Fibroblast of the conjunctiva (primary cell): ENCODE data around the gene EFHD2.

Experiments
- DNase-seq: peaks from one replicate; pipeline ENCODE4 v3.0.0-alpha.2; 2010; ENCODE audit warnings: low read depth

Gene EFHD2

GRCh38 chr1:15430787-15431570 lies 21.3 kb downstream of the EFHD2 start:
- DNase-seq = no peak

GRCh38 chr1:15431571-15431948 lies 21.9 kb downstream of the EFHD2 start:
- DNase-seq = no peak

- no peak for DNase-seq
Observed at GRCh38 chr1:15432324-15432723, 22.6 kb downstream of the EFHD2 start.

GRCh38 chr1:15433471-15433870 lies 23.8 kb downstream of the EFHD2 start:
- DNase-seq = no peak

GRCh38 chr1:15434739-15435138 lies 25.1 kb downstream of the EFHD2 start:
- DNase-seq = peak; percentile 55

- no peak for DNase-seq
Observed at GRCh38 chr1:15435239-15436077, 25.8 kb downstream of the EFHD2 start.

GRCh38 chr1:15436881-15437442 lies 27.3 kb downstream of the EFHD2 start:
- DNase-seq = no peak

- DNase-seq = no peak
Observed at GRCh38 chr1:15439325-15439724, 29.6 kb downstream of the EFHD2 start.

GRCh38 chr1:15440357-15440756 lies 30.7 kb downstream of the EFHD2 start:
- no peak for DNase-seq

GRCh38 chr1:15441247-15441646 lies 31.6 kb downstream of the EFHD2 start:
- no peak for DNase-seq

GRCh38 chr1:15442119-15442518 lies 32.4 kb downstream of the EFHD2 start:
- DNase-seq = no peak

- no peak for DNase-seq
Observed at GRCh38 chr1:15442759-15443158, 33.1 kb downstream of the EFHD2 start.

- no peak for DNase-seq
Observed at GRCh38 chr1:15443281-15443680, 33.6 kb downstream of the EFHD2 start.

GRCh38 chr1:15444468-15445389 lies 35.0 kb downstream of the EFHD2 start:
- no peak for DNase-seq

- no peak for DNase-seq
Observed at GRCh38 chr1:15445390-15446122, 35.9 kb downstream of the EFHD2 start.

- DNase-seq = no peak
Observed at GRCh38 chr1:15446212-15446611, 36.5 kb downstream of the EFHD2 start.

GRCh38 chr1:15448877-15449462 lies 39.3 kb downstream of the EFHD2 start:
- DNase-seq = no peak

GRCh38 chr1:15449567-15449966 lies 39.9 kb downstream of the EFHD2 start:
- DNase-seq = no peak

GRCh38 chr1:15451014-15451722 lies 41.5 kb downstream of the EFHD2 start:
- no peak for DNase-seq

GRCh38 chr1:15452216-15452615 lies 42.5 kb downstream of the EFHD2 start:
- no peak for DNase-seq
